Activated naive CD8-positive, alpha-beta T cell treated with anti-CD3 and anti-CD28 coated beads for 36 hours (primary cell): Measurements from ENCODE around the gene ATP1A1. TPM values are rescaled to one million over a fixed set of nuclear protein-coding genes. Genes with fewer than 3 reads are reported as not detected.

Source experiments
- DNase-seq: peaks from one replicate; pipeline ENCODE4 v3.0.0; 2021
- H3K27ac Mint-ChIP-seq: one replicate; pipeline ENCODE4 v1.8.0; 2022; ENCODE audit warnings: mild to moderate bottlenecking, moderate library complexity, mixed read lengths
- H3K27me3 Mint-ChIP-seq: one replicate; pipeline ENCODE4 v1.8.0; 2022; ENCODE audit warnings: mild to moderate bottlenecking, mixed read lengths
- H3K36me3 Mint-ChIP-seq: one replicate; pipeline ENCODE4 v1.8.0; 2021; ENCODE audit warnings: mild to moderate bottlenecking, mixed read lengths
- H3K4me1 Mint-ChIP-seq: one replicate; pipeline ENCODE4 v1.8.0; 2021; ENCODE audit warnings: mixed read lengths
- H3K4me3 Mint-ChIP-seq: one replicate; pipeline ENCODE4 v1.8.0; 2022; ENCODE audit warnings: mild to moderate bottlenecking, moderate library complexity, mixed read lengths
- H3K9me3 Mint-ChIP-seq: one replicate; pipeline ENCODE4 v1.8.0; 2022; ENCODE audit warnings: mixed read lengths
- total RNA-seq, 2 experiments: library from RNA; stranded (reverse); gene quantifications; one replicate each; pipeline ENCODE4 v1.2.3, GENCODE V29; 2021

The ATP1A1 gene
- total RNA-seq, 2 experiments from 2014 or later, result 234 to 243 TPM

DNA sequence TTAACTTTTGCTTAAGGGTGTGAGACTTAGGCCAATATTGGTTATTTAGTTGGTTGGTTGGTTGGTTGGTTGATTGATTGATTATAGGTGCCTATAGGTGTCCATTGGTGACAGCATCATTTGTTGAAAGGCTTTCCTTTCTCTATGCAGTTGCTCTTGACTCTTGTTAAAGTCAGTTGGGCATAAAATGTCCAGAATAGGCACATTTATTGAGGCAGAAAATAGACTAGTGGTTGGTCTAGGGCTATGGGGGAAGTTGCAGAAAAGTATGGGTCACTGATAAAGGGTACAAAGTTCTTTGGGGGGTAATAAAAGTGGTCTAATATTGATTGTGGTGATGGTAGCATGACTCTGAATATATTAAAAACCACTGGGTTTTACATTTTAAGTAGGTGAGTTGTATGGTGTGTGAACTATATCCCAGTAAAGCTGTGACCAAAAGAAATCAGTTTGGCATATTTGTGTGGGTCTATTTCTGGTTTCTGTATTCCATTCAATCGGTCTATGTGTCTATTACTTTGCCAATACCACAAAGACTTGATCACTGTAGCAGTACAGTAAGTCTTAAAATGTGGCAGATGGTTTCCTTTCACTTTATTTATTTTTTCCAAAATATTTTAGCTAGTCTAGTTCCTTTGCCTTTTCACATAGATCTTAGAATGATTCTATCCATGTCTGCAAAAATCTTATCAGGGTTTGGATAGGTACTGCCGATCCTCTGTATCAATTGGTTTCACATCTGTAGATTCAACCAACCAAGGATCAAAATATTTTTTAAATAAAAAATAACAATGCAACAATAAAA is 63.0 kb downstream of the ATP1A1 start:
- no peaks in the 10 kb centered on the region for H3K4me1 Mint-ChIP-seq
- H3K27me3 Mint-ChIP-seq, result peaks cover 5% of the 10 kb centered on the region
- no peak overlapping the region for H3K4me3 Mint-ChIP-seq
- no peak overlapping the region for H3K27ac Mint-ChIP-seq
- no peak for DNase-seq
- H3K36me3 Mint-ChIP-seq, result no peaks in the 10 kb centered on the region
- H3K9me3 Mint-ChIP-seq, result no peaks in the 10 kb centered on the region

DNA sequence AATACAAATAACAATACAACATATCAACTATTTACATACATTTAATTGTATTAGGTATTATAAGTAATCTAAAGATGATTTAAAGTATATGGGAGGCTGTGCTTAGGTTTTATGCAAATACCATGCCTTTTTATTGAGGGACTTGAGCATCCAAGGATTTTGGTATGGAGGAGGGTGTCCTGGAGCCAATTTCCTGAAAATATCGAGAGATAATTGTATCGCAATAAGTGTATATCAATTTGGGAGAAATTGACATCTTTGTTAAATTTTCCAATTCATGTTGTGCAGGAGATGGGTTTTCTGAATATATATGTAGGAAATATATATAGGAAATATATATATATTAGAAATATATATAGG is 63.5 kb downstream of the ATP1A1 start:
- Mint-ChIP-seq H3K27ac (no peak overlapping the region), H3K4me3 (no peak overlapping the region), H3K27me3 (peaks cover 5% of the 10 kb centered on the region), H3K36me3 (no peaks in the 10 kb centered on the region), H3K9me3 (no peaks in the 10 kb centered on the region), H3K4me1 (no peaks in the 10 kb centered on the region)
- DNase-seq, result no peak

DNA sequence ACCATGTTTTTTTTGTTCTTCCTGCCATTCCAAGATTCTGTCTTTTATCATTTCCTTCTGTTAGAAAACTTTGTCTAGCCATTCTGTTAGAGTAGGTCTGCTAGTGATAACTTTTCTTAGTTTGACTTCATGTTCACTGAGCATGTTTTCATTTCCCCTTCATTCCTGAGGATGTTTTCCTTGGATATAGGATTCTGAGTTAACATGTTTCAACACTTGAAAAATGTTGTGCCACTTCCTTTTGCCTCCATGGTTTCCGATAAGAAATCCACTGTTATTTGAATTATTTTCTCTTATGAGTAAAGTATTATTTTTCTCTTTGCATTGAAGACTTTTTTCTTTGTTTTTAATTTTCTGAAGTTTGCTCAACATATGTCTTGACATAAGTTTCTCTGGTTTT is 66.7 kb downstream of the ATP1A1 start:
- no peaks in the 10 kb centered on the region for H3K4me1 Mint-ChIP-seq
- H3K4me3 Mint-ChIP-seq, result no peak overlapping the region
- H3K27ac Mint-ChIP-seq, result no peak overlapping the region
- no peaks in the 10 kb centered on the region for H3K9me3 Mint-ChIP-seq
- no peaks in the 10 kb centered on the region for H3K36me3 Mint-ChIP-seq
- peaks cover 5% of the 10 kb centered on the region for H3K27me3 Mint-ChIP-seq
- no peak for DNase-seq

DNA sequence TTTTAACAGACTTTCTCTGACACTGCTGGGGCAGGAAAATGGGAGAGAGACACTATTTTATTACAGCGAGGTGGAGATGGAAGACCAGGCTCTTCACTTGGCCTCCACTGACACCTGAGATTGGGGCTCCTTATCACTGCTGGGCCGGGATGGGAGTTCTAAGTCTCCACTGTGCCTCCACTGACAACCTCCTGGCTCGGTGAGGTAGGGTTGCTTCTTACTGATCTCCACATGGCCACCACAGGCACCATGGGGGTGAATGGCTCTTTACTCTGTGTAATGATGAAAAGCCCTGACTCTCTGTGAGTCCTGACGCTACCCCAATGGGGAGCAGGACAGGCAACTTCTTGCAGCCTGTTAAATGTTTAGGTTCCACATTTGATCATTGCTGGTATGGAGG is 67.7 kb downstream of the ATP1A1 start:
- H3K27ac Mint-ChIP-seq, result no peak overlapping the region
- H3K4me1 Mint-ChIP-seq, result no peaks in the 10 kb centered on the region
- no peak for DNase-seq
- no peak overlapping the region for H3K4me3 Mint-ChIP-seq
- H3K27me3 Mint-ChIP-seq, result peaks cover 5% of the 10 kb centered on the region
- H3K36me3 Mint-ChIP-seq, result no peaks in the 10 kb centered on the region
- no peaks in the 10 kb centered on the region for H3K9me3 Mint-ChIP-seq

DNA sequence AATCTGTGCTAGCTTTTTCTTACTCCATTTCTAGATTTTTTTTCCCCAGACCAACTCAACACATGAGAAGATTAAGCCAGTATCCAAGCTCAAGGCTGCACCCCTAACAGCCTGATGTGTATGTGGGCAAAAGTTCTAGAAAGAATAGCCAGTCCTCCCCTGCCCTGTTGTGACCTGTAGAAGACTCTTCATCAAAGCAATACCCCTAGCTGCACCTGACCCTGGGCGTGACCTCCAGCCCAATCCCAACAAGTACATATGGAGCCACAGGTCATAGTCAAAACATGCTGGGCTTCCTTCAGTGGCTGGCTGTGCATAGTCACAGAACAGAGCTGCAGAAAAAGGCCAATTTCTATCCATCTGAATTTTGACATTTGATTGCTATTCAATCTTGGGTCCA is 72.5 kb downstream of the ATP1A1 start:
- no peak for DNase-seq
- Mint-ChIP-seq H3K27me3 (no peaks in the 10 kb centered on the region), H3K36me3 (no peaks in the 10 kb centered on the region), H3K4me3 (no peak overlapping the region), H3K9me3 (no peaks in the 10 kb centered on the region), H3K27ac (no peak overlapping the region), H3K4me1 (no peaks in the 10 kb centered on the region)

DNA sequence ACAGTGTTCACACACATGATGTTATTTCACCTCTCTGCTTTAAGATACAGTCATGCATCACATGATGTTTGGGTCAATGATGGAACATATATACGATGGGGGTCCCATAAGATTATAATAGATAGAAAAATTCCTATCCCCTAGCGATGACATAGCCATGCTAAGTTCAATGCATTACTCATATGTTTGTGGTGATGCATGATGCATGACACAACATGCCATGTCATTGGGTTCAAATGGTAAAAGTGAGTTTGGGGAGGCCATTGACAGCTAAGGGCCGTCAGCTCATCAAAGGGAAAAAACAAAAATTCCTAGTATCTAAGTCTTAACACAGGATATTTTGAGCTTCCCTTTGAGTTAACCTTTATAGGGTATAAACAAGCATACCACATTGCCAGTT is 73.6 kb downstream of the ATP1A1 start:
- Mint-ChIP-seq H3K36me3 (no peaks in the 10 kb centered on the region), H3K4me1 (no peaks in the 10 kb centered on the region), H3K27ac (no peak overlapping the region), H3K9me3 (no peaks in the 10 kb centered on the region), H3K4me3 (no peak overlapping the region), H3K27me3 (no peaks in the 10 kb centered on the region)
- DNase-seq, result no peak

DNA sequence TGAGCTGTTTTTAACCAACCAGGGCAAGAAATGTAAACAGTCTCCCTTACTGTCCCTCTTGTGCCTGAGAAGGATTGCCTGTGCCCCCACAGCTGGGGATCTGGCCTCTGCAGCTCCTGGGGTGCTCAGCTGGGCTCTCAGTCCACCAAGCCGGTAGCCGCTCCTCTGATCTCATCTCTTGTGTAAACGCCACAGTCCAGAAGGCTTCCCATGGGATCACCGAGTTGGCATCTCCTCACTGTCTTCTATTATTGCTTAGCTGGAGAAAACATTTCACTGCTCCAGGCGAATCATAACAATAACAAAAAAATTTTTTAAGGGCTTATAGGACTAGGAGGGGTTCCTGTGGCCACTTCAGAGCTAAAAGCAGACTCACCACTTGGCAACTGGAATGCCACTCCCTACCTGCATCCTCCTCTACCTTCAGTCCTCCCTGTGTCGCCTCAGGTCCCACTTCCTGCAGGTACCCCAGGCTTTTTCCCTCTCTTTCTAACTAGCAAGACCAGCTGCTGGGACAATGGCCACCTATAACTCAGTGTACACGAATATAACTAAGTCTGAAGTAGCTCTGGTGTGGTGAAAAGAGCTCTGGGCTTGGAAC is 75.8 kb downstream of the ATP1A1 start:
- no peaks in the 10 kb centered on the region for H3K27me3 Mint-ChIP-seq
- H3K27ac Mint-ChIP-seq, result no peak overlapping the region
- no peaks in the 10 kb centered on the region for H3K36me3 Mint-ChIP-seq
- no peaks in the 10 kb centered on the region for H3K9me3 Mint-ChIP-seq
- no peak overlapping the region for H3K4me3 Mint-ChIP-seq
- H3K4me1 Mint-ChIP-seq, result no peaks in the 10 kb centered on the region
- DNase-seq, result no peak

DNA sequence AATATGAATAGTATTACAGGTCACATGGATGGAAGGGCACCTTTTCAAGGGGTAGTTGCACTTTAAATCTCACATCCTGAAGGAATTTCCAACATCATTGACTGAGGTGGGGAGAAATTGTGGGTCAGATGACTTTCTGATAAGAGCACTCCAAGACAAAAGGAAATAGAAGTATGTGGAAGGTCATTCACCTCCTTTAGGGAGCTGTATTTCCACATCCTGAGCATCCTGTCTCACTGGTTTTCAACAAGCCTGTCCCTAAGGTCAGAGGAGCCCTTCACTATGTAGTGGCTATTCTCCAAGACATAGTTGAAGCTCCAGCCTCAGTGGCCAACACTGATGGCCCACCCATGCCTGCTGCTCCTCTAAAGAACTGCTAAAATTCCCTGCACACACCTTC is 76.5 kb downstream of the ATP1A1 start:
- H3K36me3 Mint-ChIP-seq, result no peaks in the 10 kb centered on the region
- H3K27ac Mint-ChIP-seq, result no peak overlapping the region
- H3K4me3 Mint-ChIP-seq, result no peak overlapping the region
- H3K4me1 Mint-ChIP-seq, result no peaks in the 10 kb centered on the region
- H3K9me3 Mint-ChIP-seq, result no peaks in the 10 kb centered on the region
- no peaks in the 10 kb centered on the region for H3K27me3 Mint-ChIP-seq
- DNase-seq, result no peak

DNA sequence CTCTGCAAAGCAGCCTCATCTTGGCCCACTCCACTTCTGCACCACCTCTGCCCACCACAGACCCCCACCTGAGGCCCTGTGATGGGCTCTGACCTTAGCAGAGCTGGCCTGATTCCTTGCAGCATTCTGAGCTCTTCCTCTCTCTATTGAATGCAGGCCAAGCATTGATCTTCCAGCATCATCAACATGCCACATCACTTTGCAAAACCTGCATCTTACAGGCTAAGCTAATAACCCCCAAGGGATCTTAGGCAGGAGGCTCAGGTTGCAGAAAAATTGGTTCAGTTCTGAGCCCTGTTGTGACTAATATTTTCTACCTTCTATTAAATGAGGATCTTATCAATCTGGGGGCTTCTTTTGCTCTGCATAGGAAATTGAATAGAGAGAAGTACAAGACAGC is 78.7 kb downstream of the ATP1A1 start:
- no peaks in the 10 kb centered on the region for H3K4me1 Mint-ChIP-seq
- no peaks in the 10 kb centered on the region for H3K36me3 Mint-ChIP-seq
- H3K4me3 Mint-ChIP-seq, result no peak overlapping the region
- no peaks in the 10 kb centered on the region for H3K9me3 Mint-ChIP-seq
- DNase-seq, result no peak
- no peak overlapping the region for H3K27ac Mint-ChIP-seq
- no peaks in the 10 kb centered on the region for H3K27me3 Mint-ChIP-seq

DNA sequence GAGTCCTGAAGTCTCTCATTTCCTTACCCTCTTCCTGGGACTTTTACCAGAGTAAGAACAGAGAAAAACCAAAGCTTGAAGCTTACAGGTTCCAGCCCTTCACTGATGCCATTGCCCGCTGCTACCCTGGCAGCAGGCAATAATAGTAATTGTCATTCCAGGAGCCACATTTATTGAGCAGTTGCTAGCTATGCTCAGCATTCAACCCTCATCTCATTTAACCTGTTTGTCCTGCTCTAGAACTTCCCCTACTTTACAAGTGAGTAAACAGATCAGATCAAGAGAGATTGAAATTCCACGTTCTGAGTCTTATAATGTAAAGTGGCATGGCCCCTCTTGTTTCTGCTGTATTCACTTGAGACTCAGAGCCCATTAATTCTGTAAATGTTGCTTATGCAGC is 80.4 kb downstream of the ATP1A1 start:
- Mint-ChIP-seq H3K27ac (no peak overlapping the region), H3K4me1 (no peaks in the 10 kb centered on the region)
- DNase-seq, result no peak

DNA sequence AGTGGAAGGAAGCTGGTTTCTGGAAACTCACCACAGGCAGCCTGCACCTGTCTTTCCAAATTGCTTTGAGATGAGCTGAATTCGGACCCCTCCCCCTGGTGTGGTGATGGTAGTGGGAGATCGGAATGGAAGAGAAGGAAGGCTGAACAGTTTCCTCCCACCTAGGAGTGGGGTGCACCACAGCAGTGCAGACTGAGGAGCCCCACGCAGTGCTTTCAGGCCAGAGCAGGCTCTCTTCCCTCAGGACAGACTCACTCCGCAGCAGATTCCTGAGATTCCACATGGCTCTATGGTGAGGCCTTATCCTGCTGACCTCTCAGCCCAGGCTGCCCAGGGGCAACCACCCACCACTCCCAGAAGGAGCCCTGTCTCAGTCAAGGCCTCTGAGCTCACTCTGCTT is 80.9 kb downstream of the ATP1A1 start:
- no peak for DNase-seq
- Mint-ChIP-seq H3K9me3 (no peaks in the 10 kb centered on the region), H3K4me3 (no peak overlapping the region), H3K27me3 (no peaks in the 10 kb centered on the region), H3K27ac (no peak overlapping the region), H3K4me1 (no peaks in the 10 kb centered on the region), H3K36me3 (no peaks in the 10 kb centered on the region)

More for the DNA sequence above, 80.4 kb downstream of the ATP1A1 start:
- no peaks in the 10 kb centered on the region for H3K9me3 Mint-ChIP-seq
- H3K36me3 Mint-ChIP-seq, result no peaks in the 10 kb centered on the region
- H3K27me3 Mint-ChIP-seq, result no peaks in the 10 kb centered on the region
- H3K4me3 Mint-ChIP-seq, result no peak overlapping the region

Other genes with a start within 250 kb of the ATP1A1 start
- 1 to 10 TPM; 8.1 to 8.2 TPM for gene CD58, start 197.8 kb downstream of the ATP1A1 start, total RNA-seq